Measurements from ENCODE around the gene ZDHHC15. TPM values are rescaled to one million over a fixed set of nuclear protein-coding genes. Genes with fewer than 3 reads are reported as not detected.

Gene ZDHHC15
- not detected in 5 replicates for total RNA-seq (2022; extraction: Qiagen RNA extraction; ENCODE audit: low read depth)

GRCh38 chrX:75522565-75523431, at the start of gene ZDHHC15:
TSS of gene ZDHHC15 (minus strand) at chrX:75523037. CDS start at chrX:75523024, 13 bp downstream.

Other genes starting within 250 kb of the ZDHHC15 start
- 5.8 to 11.6 TPM (median 8.0 TPM) in 5 replicates for gene UPRT, start 249.0 kb downstream of the ZDHHC15 start, total RNA-seq (2022; extraction: Qiagen RNA extraction; ENCODE audit: low read depth)